Thoracic aorta endothelial cell (primary cell): ENCODE results near the gene GJB4. TPM values are rescaled to one million over a fixed set of nuclear protein-coding genes. Genes with fewer than 3 reads are reported as not detected.

ENCODE experiments used
- total RNA-seq: library from RNA; depleted of rRNA; stranded (reverse); fragments of >200 nt; gene quantifications from 2 replicates; pipeline ENCODE4 v1.2.3, GENCODE V29; 2012

Gene GJB4
- not detected in 2 replicates for total RNA-seq

DNA sequence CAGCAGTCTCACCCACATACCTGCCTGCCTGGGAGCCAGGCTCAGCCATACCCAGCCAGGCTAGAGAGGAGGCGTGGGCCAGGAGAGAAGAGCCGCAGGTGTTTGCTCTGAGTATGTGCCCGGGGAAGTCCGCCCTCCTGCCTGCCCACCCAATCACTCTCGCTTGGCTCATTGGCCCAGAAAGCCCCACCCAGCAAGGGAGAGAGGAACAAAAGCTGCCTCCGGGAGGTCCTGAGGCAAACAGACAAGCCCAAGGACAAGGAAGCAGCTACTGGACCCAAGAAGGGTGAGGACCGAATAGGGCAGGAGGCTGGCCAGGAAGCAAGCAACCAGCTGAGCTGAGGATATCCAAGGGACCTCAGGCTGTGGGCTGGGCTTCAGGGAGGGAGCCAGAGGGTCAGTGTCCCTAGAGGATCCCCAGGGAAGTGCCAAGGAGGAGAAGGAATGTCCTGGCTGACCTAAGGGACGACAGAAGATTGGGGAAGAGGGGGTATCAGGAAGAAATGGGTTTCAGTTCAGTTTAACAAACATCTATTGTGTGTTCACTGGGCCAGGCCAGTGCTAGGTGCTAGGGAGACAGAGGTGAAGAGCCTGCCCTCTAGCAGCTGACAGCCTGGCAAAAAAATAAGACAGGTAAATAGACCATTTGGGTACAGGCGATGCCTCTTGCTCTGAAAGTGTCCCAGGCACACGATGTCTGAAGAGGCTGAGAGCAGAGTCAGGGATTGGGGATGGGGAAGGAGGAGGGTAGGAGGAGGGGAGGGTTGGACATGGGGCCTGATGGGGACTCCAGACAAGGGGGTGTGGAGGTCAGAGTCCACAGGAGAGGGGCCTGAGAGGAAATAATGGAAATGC lies at the start of gene GJB4:
Gene GJB4, plus strand, starts transcription at position 238 of the 855 bp plus-strand sequence. CDS start 1,515 bp downstream, outside the sequence.

DNA sequence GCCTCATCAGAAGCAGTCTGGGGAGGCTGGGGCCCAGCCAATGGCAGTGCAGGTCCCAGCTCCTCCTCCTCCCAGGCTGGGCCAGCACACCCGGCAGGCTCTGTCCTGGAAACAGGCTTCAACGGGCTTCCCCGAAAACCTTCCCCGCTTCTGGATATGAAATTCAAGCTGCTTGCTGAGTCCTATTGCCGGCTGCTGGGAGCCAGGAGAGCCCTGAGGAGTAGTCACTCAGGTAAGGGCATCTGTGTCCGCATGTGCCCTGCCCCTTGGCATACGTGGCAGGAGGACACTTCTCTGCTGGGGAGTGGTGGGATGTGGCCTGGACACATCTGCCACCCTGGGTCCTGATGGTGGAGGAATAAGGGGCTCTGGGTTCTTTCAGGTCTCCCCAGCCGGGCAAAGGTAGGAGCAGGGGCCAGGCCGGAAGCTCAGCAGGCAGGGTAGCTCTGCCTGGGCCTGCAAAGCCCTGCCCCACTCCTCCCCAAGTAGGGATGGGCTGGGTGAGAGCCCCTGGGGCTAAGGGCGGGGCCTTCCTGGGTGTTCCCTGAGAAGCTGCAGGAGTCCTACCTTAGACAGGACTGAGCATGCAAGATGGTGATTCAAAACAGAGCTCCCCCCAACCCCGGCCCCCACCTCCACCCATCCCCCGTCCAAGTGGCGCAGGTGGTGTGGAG lies 4.4 kb upstream of the GJB4 start, which contains the start of gene GJB5:
Gene GJB5, plus strand, starts transcription at position 84 of the 674 bp plus-strand sequence. CDS start 2,284 bp downstream, outside the sequence.

DNA sequence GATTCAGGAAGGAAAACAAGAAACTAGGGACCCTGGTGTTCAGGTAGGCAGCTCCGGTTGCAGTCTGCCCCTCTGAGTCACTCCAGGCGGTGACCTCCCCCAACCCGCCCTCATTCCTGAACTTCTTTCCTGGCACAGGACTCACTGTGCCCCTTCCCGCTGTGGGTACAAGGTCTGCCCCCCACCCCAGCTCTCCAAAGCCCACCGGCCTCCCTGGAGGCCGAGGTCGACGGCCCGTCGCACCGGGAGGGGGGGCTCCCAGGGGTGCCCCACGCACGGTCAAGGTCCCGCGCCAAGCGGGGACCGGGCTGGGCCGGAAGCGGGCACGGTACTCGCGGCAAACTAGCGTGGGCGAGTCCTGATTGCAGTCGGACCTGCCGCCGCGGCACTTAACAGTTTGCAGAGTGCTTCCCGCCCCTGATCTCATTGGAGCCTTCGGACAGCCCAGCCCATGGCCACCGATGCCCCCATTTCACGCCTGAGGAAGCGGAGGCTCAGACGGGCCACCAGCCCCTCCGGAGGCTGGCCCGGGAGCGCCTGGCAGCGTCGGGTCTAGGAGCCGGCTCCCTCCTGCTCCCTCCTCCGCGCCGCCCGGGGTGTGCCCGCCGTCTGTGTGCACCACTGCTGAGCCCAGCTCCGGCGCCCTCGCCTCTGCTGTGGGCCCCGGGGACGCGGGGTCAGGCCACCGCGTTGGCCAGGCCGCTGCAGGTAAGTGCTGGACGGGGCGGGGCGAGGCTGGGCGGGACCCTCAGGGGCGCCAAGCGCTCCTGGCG lies 21.7 kb downstream of the GJB4 start, which contains the start of gene GJB3:
Gene GJB3, plus strand, starts transcription at position 144 of the 773 bp plus-strand sequence. CDS start 3,549 bp downstream, outside the sequence.

DNA sequence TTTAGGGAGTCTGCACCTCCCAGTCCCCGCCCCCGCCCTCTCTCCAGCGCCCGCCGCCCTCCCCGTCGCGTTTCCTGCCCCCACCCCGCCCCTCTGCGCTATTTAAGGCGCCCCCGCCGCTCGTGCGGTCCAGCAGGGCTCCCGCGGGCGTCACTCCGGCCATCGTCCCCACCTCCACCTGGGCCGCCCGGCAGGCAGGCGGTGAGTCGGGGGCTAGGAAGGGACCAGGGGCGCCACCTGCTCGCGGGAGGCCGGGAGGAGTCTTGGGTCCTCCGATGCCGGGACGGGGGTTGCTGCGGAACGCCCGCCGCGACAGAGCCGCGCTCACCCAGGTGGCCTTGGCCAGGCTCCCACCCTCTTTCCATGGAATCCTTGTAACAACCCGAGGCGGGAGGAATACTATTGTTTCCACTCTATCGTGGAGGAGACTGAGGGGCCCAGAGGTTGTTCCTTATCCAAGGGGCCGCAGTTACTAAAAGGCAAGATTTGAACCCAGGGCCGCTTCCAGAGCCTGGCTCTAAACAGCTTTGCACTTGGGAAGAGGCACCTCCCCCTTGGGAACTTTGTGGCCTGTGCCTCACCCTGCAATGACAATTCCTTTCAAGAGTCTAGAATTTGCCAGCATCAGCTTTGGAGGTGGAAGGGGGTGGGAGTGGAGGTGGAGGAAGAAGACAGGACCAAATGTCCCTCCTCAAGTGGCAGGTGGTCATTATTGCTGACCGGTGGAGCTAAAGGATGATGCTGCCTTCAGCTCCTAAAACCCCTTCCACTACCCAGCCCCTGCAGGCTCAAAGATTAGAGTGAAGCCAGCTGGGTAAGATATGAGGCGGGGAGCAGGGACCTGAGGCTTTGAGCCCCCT lies 33.6 kb downstream of the GJB4 start, which contains the start of gene GJA4:
Gene GJA4, plus strand, starts transcription at position 132 of the 860 bp plus-strand sequence. CDS start 1,215 bp downstream, outside the sequence.

Other genes with a start within 250 kb of the GJB4 start
- gene GJB5, start 4.7 kb upstream of the GJB4 start, total RNA-seq = not detected in 2 replicates
- gene GJB3, start 21.5 kb downstream of the GJB4 start, total RNA-seq = not detected in 2 replicates
- gene GJA4, start 33.3 kb downstream of the GJB4 start, total RNA-seq = 11.4 and 35.9 TPM in 2 replicates
- 39.7 and 50.0 TPM in 2 replicates for gene SMIM12, start 100.0 kb downstream of the GJB4 start, total RNA-seq
- gene DLGAP3, start 169.9 kb downstream of the GJB4 start, total RNA-seq = 0.07 and 0.13 TPM in 2 replicates
- 16.4 and 20.7 TPM in 2 replicates for gene TMEM35B, start 225.6 kb downstream of the GJB4 start, total RNA-seq